SK-N-SH treated with all-trans-retinoic acid at 6 μM for 48 hours (cell line): ENCODE results near the gene NCKAP5.

Source experiments
- ARNTL ChIP-seq: fragments of 450-650 bp; formaldehyde crosslinking; IDR thresholded peaks from 2 replicates; pipeline ENCODE4 v1.5.0; 2020; ENCODE audit warnings: low read depth, mild to moderate bottlenecking, moderate library complexity, borderline replicate concordance
- BACH2 ChIP-seq: fragments of 250-450 bp; sonication (Bioruptor Pico); IDR thresholded peaks from 2 replicates; pipeline ENCODE4 v1.9.0; 2021; ENCODE audit warnings: mild to moderate bottlenecking, borderline replicate concordance
- CREB5 ChIP-seq: fragments of 250-450 bp; sonication (Bioruptor Pico); IDR thresholded peaks from 2 replicates; pipeline ENCODE4 v1.5.1; 2020; ENCODE audit warnings: low read depth, mild to moderate bottlenecking, moderate library complexity
- ESRRG ChIP-seq: fragments of 250-450 bp; sonication (Bioruptor Pico); IDR thresholded peaks from 2 replicates; pipeline ENCODE4 v1.6.1; 2021; ENCODE audit warnings: mild to moderate bottlenecking
- GLIS3 ChIP-seq: fragments of 250-450 bp; sonication (Bioruptor Pico); IDR thresholded peaks from 2 replicates; pipeline ENCODE4 v1.5.0; 2020; ENCODE audit warnings: mild to moderate bottlenecking, moderate library complexity
- PATZ1 ChIP-seq: fragments of 250-450 bp; sonication (Bioruptor Pico); IDR thresholded peaks from 2 replicates; pipeline ENCODE4 v1.8.0; 2020; ENCODE audit warnings: mild to moderate bottlenecking, moderate library complexity, borderline replicate concordance
- PPARA ChIP-seq: fragments of 250-450 bp; sonication (Bioruptor Pico); IDR thresholded peaks from 2 replicates; pipeline ENCODE4 v1.5.0; 2020; ENCODE audit warnings: mild to moderate bottlenecking, borderline replicate concordance
- RARB ChIP-seq: fragments of 250-450 bp; sonication (Bioruptor Pico); IDR thresholded peaks from 2 replicates; pipeline ENCODE4 v1.8.0; 2021; ENCODE audit warnings: mild to moderate bottlenecking, moderate library complexity
- ZC3H10 ChIP-seq: fragments of 250-450 bp; sonication (Bioruptor Pico); IDR thresholded peaks from 2 replicates; pipeline ENCODE4 v1.5.1; 2021; ENCODE audit warnings: mild to moderate bottlenecking, moderate library complexity
- ZFP3 ChIP-seq: fragments of 250-450 bp; sonication (Bioruptor Pico); IDR thresholded peaks from 2 replicates; pipeline ENCODE4 v1.5.0; 2020; ENCODE audit warnings: mild to moderate bottlenecking, moderate library complexity
- ZFP30 ChIP-seq: fragments of 450-650 bp; formaldehyde crosslinking; IDR thresholded peaks from 2 replicates; pipeline ENCODE4 v1.5.0; 2022; ENCODE audit warnings: mild to moderate bottlenecking, moderate library complexity
- ZNF565 ChIP-seq: fragments of 450-650 bp; formaldehyde crosslinking; conservative IDR thresholded peaks from 2 replicates; pipeline ENCODE4 v1.5.0; 2020; ENCODE audit warnings: low read depth, mild to moderate bottlenecking, moderate library complexity
- ZNF70 ChIP-seq: fragments of 450-650 bp; formaldehyde crosslinking; IDR thresholded peaks from 2 replicates; pipeline ENCODE4 v1.5.0; 2020; ENCODE audit warnings: mild to moderate bottlenecking, moderate library complexity

GRCh38 chr2:132883430-132883829 is 684.8 kb downstream of the NCKAP5 start:
- TF ChIP-seq GLIS3 (CRISPR knock-in tag), result no peak
- no peak for TF ChIP-seq ZFP3 (CRISPR knock-in tag)
- TF ChIP-seq PPARA (CRISPR knock-in tag), result no peak
- TF ChIP-seq ZC3H10 (CRISPR knock-in tag), result no peak
- no peak for TF ChIP-seq ZNF565 (CRISPR knock-in tag)
- TF ChIP-seq CREB5 (CRISPR knock-in tag), result no peak
- no peak for TF ChIP-seq PATZ1 (CRISPR knock-in tag)
- no peak for TF ChIP-seq ZFP30 (CRISPR knock-in tag)
- TF ChIP-seq ZNF70 (CRISPR knock-in tag), result no peak
- no peak for TF ChIP-seq RARB (CRISPR knock-in tag)
- TF ChIP-seq ESRRG, result no peak
- TF ChIP-seq ARNTL, result no peak
- TF ChIP-seq BACH2, result no peak
